IPS-20b (cell line): ENCODE results near the gene FBXO41.

ENCODE experiments used
- H3K27ac ChIP-seq: one replicate; pipeline ENCODE4 v1.5.1; 2013; ENCODE audit warnings: low read length
- H3K27me3 ChIP-seq: 2 replicates; pipeline ENCODE4 v1.6.1; 2013; ENCODE audit warnings: mild to moderate bottlenecking, low read length, inconsistent platforms; ENCODE audit not compliant: insufficient read depth
- H3K36me3 ChIP-seq: 2 replicates; pipeline ENCODE4 v1.6.1; 2013; ENCODE audit warnings: low read depth, mild to moderate bottlenecking, inconsistent platforms, low read length, moderate library complexity; ENCODE audit not compliant: insufficient read depth
- H3K4me1 ChIP-seq: 2 replicates; pipeline ENCODE4 v1.6.1; 2013; ENCODE audit warnings: mild to moderate bottlenecking, control low read depth, inconsistent platforms, low read length, moderate library complexity; ENCODE audit not compliant: insufficient read depth
- H3K4me3 ChIP-seq: 2 replicates; pipeline ENCODE4 v1.5.1; 2013; ENCODE audit warnings: mild to moderate bottlenecking, low read length, inconsistent platforms
- H3K9ac ChIP-seq: 2 replicates; pipeline ENCODE4 v1.6.1; 2013; ENCODE audit warnings: low read depth, mild to moderate bottlenecking, inconsistent platforms, low read length, moderate library complexity
- H3K9me3 ChIP-seq: 2 replicates; pipeline ENCODE4 v1.6.1; 2013; ENCODE audit warnings: mild to moderate bottlenecking, low read depth, low read length, inconsistent platforms; ENCODE audit not compliant: insufficient read depth

FBXO41 gene

GRCh38 chr2:73215254-73215653, 69.0 kb downstream of the FBXO41 start:
- Histone ChIP-seq H3K36me3 (peaks cover 12% of the 10 kb centered on the region; the same call in 1 of the 2 replicates), H3K27me3 (peaks cover 8% of the 10 kb centered on the region; the same call in 1 of the 2 replicates), H3K9ac (peak overlapping the region; percentile 81; the same call in 1 of the 2 replicates), H3K4me1 (peaks cover 3% of the 10 kb centered on the region; the same call in 1 of the 2 replicates), H3K4me3 (peak overlapping the region; percentile 89), H3K27ac (no peak overlapping the region), H3K9me3 (no peaks in the 10 kb centered on the region)

GRCh38 chr2:73214120-73215035, 69.9 kb downstream of the FBXO41 start, which contains the start of gene SMYD5:
Gene SMYD5, plus strand, starts transcription at chr2:73214245. Its CDS starts 22 bp downstream, at chr2:73214267.
- Histone ChIP-seq H3K36me3 (0 out of 2 replicates have a peak, but pooled peaks cover 5% of the 10 kb centered on the region), H3K4me1 (peaks cover 3% of the 10 kb centered on the region; the same call in 1 of the 2 replicates), H3K27me3 (peaks cover 10% of the 10 kb centered on the region; the same call in 1 of the 2 replicates), H3K9ac (peak within 1 kb of the TSS; percentile 81), H3K4me3 (peak within 1 kb of the TSS; percentile 89), H3K27ac (peak within 1 kb of the TSS; percentile 38), H3K9me3 (no peaks in the 10 kb centered on the region)

- H3K4me3 ChIP-seq = no peak overlapping the region
- no peak overlapping the region for H3K27ac ChIP-seq
- H3K9me3 ChIP-seq = no peaks in the 10 kb centered on the region
- H3K27me3 ChIP-seq = peaks cover 12% of the 10 kb centered on the region
- no peak overlapping the region for H3K9ac ChIP-seq
- H3K4me1 ChIP-seq = peaks cover 3% of the 10 kb centered on the region; the same call in 1 of the 2 replicates
- H3K36me3 ChIP-seq = no peaks in the 10 kb centered on the region
Measured at GRCh38 chr2:73212448-73213176, 71.7 kb downstream of the FBXO41 start.

GRCh38 chr2:73212098-73212447, 72.2 kb downstream of the FBXO41 start:
- Histone ChIP-seq H3K9ac (no peak overlapping the region), H3K27ac (no peak overlapping the region), H3K36me3 (no peaks in the 10 kb centered on the region), H3K9me3 (no peaks in the 10 kb centered on the region), H3K4me1 (peaks cover 3% of the 10 kb centered on the region; the same call in 1 of the 2 replicates), H3K27me3 (peaks cover 12% of the 10 kb centered on the region), H3K4me3 (no peak overlapping the region)

GRCh38 chr2:73210696-73211095, 73.6 kb downstream of the FBXO41 start:
- H3K9me3 ChIP-seq = no peaks in the 10 kb centered on the region
- H3K4me3 ChIP-seq = no peak overlapping the region
- H3K27me3 ChIP-seq = peaks cover 21% of the 10 kb centered on the region
- H3K36me3 ChIP-seq = no peaks in the 10 kb centered on the region
- H3K9ac ChIP-seq = no peak overlapping the region
- peaks cover 3% of the 10 kb centered on the region; the same call in 1 of the 2 replicates for H3K4me1 ChIP-seq
- H3K27ac ChIP-seq = no peak overlapping the region

GRCh38 chr2:73210019-73210418, 74.3 kb downstream of the FBXO41 start:
- Histone ChIP-seq H3K9me3 (no peaks in the 10 kb centered on the region), H3K36me3 (no peaks in the 10 kb centered on the region), H3K27ac (no peak overlapping the region), H3K4me1 (peaks cover under 1% of the 10 kb centered on the region; the same call in 1 of the 2 replicates), H3K4me3 (no peak overlapping the region), H3K27me3 (peaks cover 27% of the 10 kb centered on the region), H3K9ac (no peak overlapping the region)

GRCh38 chr2:73208258-73208657, 76.0 kb downstream of the FBXO41 start:
- Histone ChIP-seq H3K4me3 (no peak overlapping the region), H3K36me3 (no peaks in the 10 kb centered on the region), H3K27me3 (peaks cover 44% of the 10 kb centered on the region), H3K9ac (no peak overlapping the region), H3K27ac (no peak overlapping the region), H3K4me1 (no peaks in the 10 kb centered on the region; the same call in 1 of the 2 replicates), H3K9me3 (no peaks in the 10 kb centered on the region)

- Histone ChIP-seq H3K27ac (no peak overlapping the region), H3K36me3 (no peaks in the 10 kb centered on the region), H3K4me1 (peaks cover 2% of the 10 kb centered on the region; the same call in 1 of the 2 replicates), H3K9ac (no peak overlapping the region), H3K27me3 (peaks cover 64% of the 10 kb centered on the region), H3K9me3 (peaks cover 4% of the 10 kb centered on the region; the same call in 1 of the 2 replicates), H3K4me3 (no peak overlapping the region)
Measured at GRCh38 chr2:73205611-73206010, 78.7 kb downstream of the FBXO41 start.
